ENCODE data around the gene METRN. TPM values are rescaled to one million over a fixed set of nuclear protein-coding genes. Genes with fewer than 3 reads are reported as not detected.

The METRN gene
- total and polyA plus RNA-seq, 2 of the 4 experiments (the other 2 are of a cell fraction) = 6.1 to 48.2 TPM

- dilution Hi-C loops (cut with HindIII; ENCODE audit: low sequenced_read_pairs, unreplicated experiment) (no loop called here), in situ Hi-C loops (cut with MboI; ENCODE audit: low sequenced_read_pairs) (loop anchor here (25.0 kb wide), 1 partner anchor 345 kb away; the partner anchor contains the start of gene SSTR5), intact Hi-C loops (cut with micrococcal nuclease) (no loop called here)
- TF ChIP-seq POLR2A (IDR thresholded peaks at IDR 0.05; ENCODE audit: low read depth, low read length) = no peak
- TF ChIP-seq RAD21 (IDR thresholded peaks at IDR 0.05; ENCODE audit: low read length) = no peak
- TF ChIP-seq RFX5 (IDR thresholded peaks at IDR 0.05; ENCODE audit: low read depth, low read length) = no peak
- no peak for TF ChIP-seq MAZ (IDR thresholded peaks at IDR 0.05; ENCODE audit: borderline replicate concordance, low read depth, low read length)
- no peak for TF ChIP-seq BHLHE40 (IDR thresholded peaks at IDR 0.05; ENCODE audit: low read depth, low read length)
- TF ChIP-seq USF2 (IDR thresholded peaks at IDR 0.05; ENCODE audit: low read depth, low read length) = no peak
- TF ChIP-seq MXI1 (IDR thresholded peaks at IDR 0.05; ENCODE audit: borderline replicate concordance, low read depth, low read length) = no peak
- no peak for TF ChIP-seq SMC3 (IDR thresholded peaks at IDR 0.05; ENCODE audit: low read depth, low read length)
- TF ChIP-seq MAFK (IDR thresholded peaks at IDR 0.05; ENCODE audit: low read depth, low read length) = no peak
- TF ChIP-seq RCOR1 (IDR thresholded peaks at IDR 0.05; ENCODE audit: insufficient replicate concordance, low read length) = no peak
- no peak overlapping the region for H3K23ac ChIP-seq (ENCODE audit: low read depth, low read length)
- no peaks in the 10 kb centered on the region for H3K36me3 ChIP-seq (ENCODE audit: control insufficient read depth, insufficient read depth, low read length)
- no peaks in the 10 kb centered on the region for H3K9me3 ChIP-seq (ENCODE audit: control insufficient read depth, insufficient read depth, low read length)
- H4K20me1 ChIP-seq (ENCODE audit: insufficient read depth, low read length) = peaks cover 7% of the 10 kb centered on the region
- H4K8ac ChIP-seq (ENCODE audit: low read depth in 2 of 2, low read length in 2 of 2) = no peak overlapping the region
- H4K91ac ChIP-seq (ENCODE audit: insufficient read depth, low read depth, low read length) = no peak overlapping the region
- no peak overlapping the region for H2BK120ac ChIP-seq (ENCODE audit: low read depth, low read length)
- no peak overlapping the region for H2BK5ac ChIP-seq (ENCODE audit: low read depth, low read length, poor library complexity, severe bottlenecking)
- H2BK15ac ChIP-seq (ENCODE audit: low read depth, low read length) = no peak overlapping the region
- H2AFZ ChIP-seq (replicated peaks; ENCODE audit: low read length, poor library complexity) = peak overlapping the region; percentile 21
- H3K4me1 ChIP-seq (ENCODE audit: control insufficient read depth, insufficient read depth, low read length) = peaks cover 21% of the 10 kb centered on the region
- H3K14ac ChIP-seq (replicated peaks; ENCODE audit: low read depth, low read length) = no peak overlapping the region
- ChIA-PET CTCF (no interaction called here), POLR2A (ENCODE audit: unreplicated experiment) (no interaction called here)
- no peaks in the 10 kb centered on the region for H3K9me1 ChIP-seq (ENCODE audit: insufficient read depth, low read length)
- no peak overlapping the region for H3K18ac ChIP-seq (ENCODE audit: low read depth, low read length)
- no peaks in the 10 kb centered on the region for H3K27me3 ChIP-seq (ENCODE audit: control insufficient read depth, insufficient read depth, low read length)
- H2AK9ac ChIP-seq (replicated peaks; ENCODE audit: low read depth, low read length, poor library complexity) = no peak overlapping the region
- no peak overlapping the region for H2AK5ac ChIP-seq (ENCODE audit: low read depth, low read length)
- 90% methylated on average over 17 of the region's 32 CpGs; no CpG with 5 or more reads in 1 of the 2 experiments for WGBS, 2 experiments (ENCODE audit: extremely low coverage in 2 of 2, insufficient read length in 1 of 2)
- no peak overlapping the region for H2BK20ac ChIP-seq (ENCODE audit: low read depth, low read length)
- no peak overlapping the region for H3K4me3 ChIP-seq (ENCODE audit: insufficient read depth, low read depth, low read length)
- H3K9ac ChIP-seq (ENCODE audit: low read depth, low read length) = no peak overlapping the region
- H4K5ac ChIP-seq (ENCODE audit: low read depth, low read length) = no peak overlapping the region
- H3K27ac ChIP-seq (ENCODE audit: insufficient read depth, low read length) = no peak overlapping the region
- DNase-seq (no peak), ATAC-seq (ENCODE audit: low read depth) (no peak)
- BruUV-seq (replicated peaks) = no TSS peak
- H3K4me2 ChIP-seq (ENCODE audit: low read depth, low read length) = no peak overlapping the region
- H3K79me1 ChIP-seq (ENCODE audit: low read depth in 1 of 2, low read length in 2 of 2) = peaks cover 13 to 23% of the 10 kb centered on the region in 2 experiments
- no peak overlapping the region for H3K4ac ChIP-seq (ENCODE audit: low read depth, low read length)
- no peak overlapping the region for H3K56ac ChIP-seq (ENCODE audit: extremely low read depth, insufficient read depth, low read length)
These were observed 2.7 kb downstream of the METRN start for GRCh38 chr16:717450-718245.
